HEK293 (cell line): ENCODE results near the gene CEP85L.

Experiments
- CTCF ChIA-PET: fragments of 350-600 bp; formaldehyde crosslinking; extraction: SDS; loops from one replicate; lab custom pipeline; 2021; ENCODE audit warnings: antibody characterized with exemption; lab: Yijun Ruan, JAX
- POLR2A ChIA-PET: fragments of 300-600 bp; formaldehyde crosslinking; extraction: SDS; loops from one replicate; lab custom pipeline; 2020; ENCODE audit warnings: antibody characterized with exemption, inconsistent platforms; lab: Yijun Ruan, JAX
- H3K27ac ChIP-seq: fragments of 200-500 bp; sonication (Bioruptor generic); 2 replicates; pipeline ENCODE4 v1.5.1; 2014; ENCODE audit warnings: low read depth, low read length, control low read depth, inconsistent platforms; ENCODE audit errors: extremely low read depth
- H3K36me3 ChIP-seq, 2 experiments: fragments of 200-500 bp in 1 of 2; sonication (Bioruptor generic) in 1 of 2; 1 replicate in 1 of 2; 2 replicates in 1 of 2; pipeline ENCODE4 v1.5.1; 2014 to 2017; ENCODE audit warnings: inconsistent platforms in 2 of 2, low read length in 2 of 2; ENCODE audit not compliant: control insufficient read depth in 2 of 2, insufficient read depth in 1 of 2
- H3K4me1 ChIP-seq: fragments of 200-500 bp; sonication (Bioruptor generic); 2 replicates; pipeline ENCODE4 v1.5.1; 2014; ENCODE audit warnings: mild to moderate bottlenecking, low read length, inconsistent platforms; ENCODE audit not compliant: control insufficient read depth, insufficient read depth
- H3K4me3 ChIP-seq: 2 replicates; pipeline ENCODE4 v1.5.1; 2011; ENCODE audit warnings: low read depth, mild to moderate bottlenecking, control low read depth, low read length, moderate library complexity
- H3K9me3 ChIP-seq: fragments of 200-500 bp; sonication (Bioruptor generic); 2 replicates; pipeline ENCODE4 v1.5.1; 2014; ENCODE audit warnings: low read depth, low read length, inconsistent platforms; ENCODE audit not compliant: control insufficient read depth, insufficient read depth
- BCL11A ChIP-seq: fragments of 450-650 bp; formaldehyde crosslinking; IDR thresholded peaks from 2 replicates; pipeline ENCODE4 v1.5.1; 2016; ENCODE audit warnings: low read depth, missing biosample characterization, missing genetic modification characterization
- GFI1B ChIP-seq: fragments of 450-650 bp; formaldehyde crosslinking; IDR thresholded peaks from 2 replicates; pipeline ENCODE4 v1.5.1; 2016; ENCODE audit warnings: missing biosample characterization, missing genetic modification characterization
- HOXD13 ChIP-seq: sonication (generic); formaldehyde crosslinking; IDR thresholded peaks from 2 replicates; pipeline ENCODE4 v1.8.0; 2022; ENCODE audit warnings: missing genetic modification reagents, borderline replicate concordance
- KLF10 ChIP-seq: fragments of 450-650 bp; IDR thresholded peaks from 2 replicates; pipeline ENCODE4 v1.5.1; 2018; ENCODE audit warnings: missing biosample characterization, mild to moderate bottlenecking, missing genetic modification characterization
- KLF9 ChIP-seq: fragments of 450-650 bp; formaldehyde crosslinking; IDR thresholded peaks from 2 replicates; pipeline ENCODE4 v1.5.1; 2016; ENCODE audit warnings: missing biosample characterization, missing genetic modification characterization, low read depth
- OSR2 ChIP-seq: fragments of 450-650 bp; formaldehyde crosslinking; IDR thresholded peaks from 2 replicates; pipeline ENCODE4 v1.5.1; 2016; ENCODE audit warnings: missing biosample characterization, missing genetic modification characterization
- PRDM10 ChIP-seq: fragments of 450-650 bp; formaldehyde crosslinking; IDR thresholded peaks from 2 replicates; pipeline ENCODE4 v1.5.1; 2016; ENCODE audit warnings: missing biosample characterization, missing genetic modification characterization
- RBAK ChIP-seq: fragments of 450-650 bp; formaldehyde crosslinking; IDR thresholded peaks from 2 replicates; pipeline ENCODE4 v1.5.1; 2016; ENCODE audit warnings: missing biosample characterization, missing genetic modification characterization
- SETDB1 ChIP-seq: IDR thresholded peaks from one replicate; pipeline ENCODE4 v1.6.1; 2017; ENCODE audit warnings: mild to moderate bottlenecking, low read length, moderate library complexity, mixed read lengths; ENCODE audit not compliant: insufficient read length
- SP2 ChIP-seq: fragments of 450-650 bp; formaldehyde crosslinking; IDR thresholded peaks from 2 replicates; pipeline ENCODE4 v1.5.1; 2016; ENCODE audit warnings: missing biosample characterization, missing genetic modification characterization
- TRIM28 ChIP-seq: IDR thresholded peaks from 2 replicates; pipeline ENCODE4 v1.6.1; 2011; ENCODE audit warnings: low read length, control low read depth, borderline replicate concordance
- ZBTB1 ChIP-seq: fragments of 450-650 bp; formaldehyde crosslinking; IDR thresholded peaks from 2 replicates; pipeline ENCODE4 v1.5.1; 2016; ENCODE audit warnings: missing biosample characterization, missing genetic modification characterization
- ZBTB17 ChIP-seq: fragments of 450-650 bp; formaldehyde crosslinking; IDR thresholded peaks from 2 replicates; pipeline ENCODE4 v1.5.1; 2016; ENCODE audit warnings: missing biosample characterization, missing genetic modification characterization
- ZBTB48 ChIP-seq: fragments of 450-650 bp; formaldehyde crosslinking; IDR thresholded peaks from 2 replicates; pipeline ENCODE4 v1.5.1; 2016; ENCODE audit warnings: missing biosample characterization, missing genetic modification characterization
- ZNF184 ChIP-seq: fragments of 450-650 bp; IDR thresholded peaks from 2 replicates; pipeline ENCODE4 v1.5.1; 2018; ENCODE audit warnings: missing biosample characterization, mild to moderate bottlenecking, missing genetic modification characterization
- ZNF239 ChIP-seq: fragments of 450-650 bp; formaldehyde crosslinking; IDR thresholded peaks from 2 replicates; pipeline ENCODE4 v1.5.1; 2016; ENCODE audit warnings: missing biosample characterization, missing genetic modification characterization
- ZNF350 ChIP-seq: fragments of 450-650 bp; formaldehyde crosslinking; IDR thresholded peaks from 2 replicates; pipeline ENCODE4 v1.5.0; 2017; ENCODE audit warnings: missing biosample characterization, mild to moderate bottlenecking, missing genetic modification characterization
- ZNF394 ChIP-seq: fragments of 450-650 bp; formaldehyde crosslinking; IDR thresholded peaks from 2 replicates; pipeline ENCODE4 v1.5.1; 2016; ENCODE audit warnings: missing biosample characterization, missing genetic modification characterization, mild to moderate bottlenecking, moderate library complexity, borderline replicate concordance
- ZNF473 ChIP-seq: fragments of 450-650 bp; formaldehyde crosslinking; IDR thresholded peaks from 2 replicates; pipeline ENCODE4 v1.5.1; 2017; ENCODE audit warnings: missing biosample characterization, missing genetic modification characterization
- ZNF510 ChIP-seq: fragments of 450-650 bp; formaldehyde crosslinking; IDR thresholded peaks from 2 replicates; pipeline ENCODE4 v1.5.1; 2018; ENCODE audit warnings: mild to moderate bottlenecking, missing genetic modification characterization, missing biosample characterization; ENCODE audit not compliant: insufficient replicate concordance
- ZNF548 ChIP-seq: fragments of 450-650 bp; formaldehyde crosslinking; IDR thresholded peaks from 2 replicates; pipeline ENCODE4 v1.5.1; 2016; ENCODE audit warnings: missing biosample characterization, missing genetic modification characterization
- ZNF571 ChIP-seq: fragments of 450-650 bp; formaldehyde crosslinking; IDR thresholded peaks from 2 replicates; pipeline ENCODE4 v1.5.0; 2017; ENCODE audit warnings: missing biosample characterization, missing genetic modification characterization
- ZNF623 ChIP-seq: fragments of 450-650 bp; formaldehyde crosslinking; IDR thresholded peaks from 2 replicates; pipeline ENCODE4 v1.5.1; 2016; ENCODE audit warnings: missing biosample characterization, missing genetic modification characterization
- ZNF624 ChIP-seq: fragments of 450-650 bp; formaldehyde crosslinking; IDR thresholded peaks from 2 replicates; pipeline ENCODE4 v1.5.1; 2017; ENCODE audit warnings: missing biosample characterization, missing genetic modification characterization
- ZNF692 ChIP-seq: fragments of 450-650 bp; formaldehyde crosslinking; IDR thresholded peaks from 2 replicates; pipeline ENCODE4 v1.5.1; 2016; ENCODE audit warnings: missing biosample characterization, missing genetic modification characterization
- ZNF830 ChIP-seq: fragments of 450-650 bp; IDR thresholded peaks from 2 replicates; pipeline ENCODE4 v1.5.0; 2018; ENCODE audit warnings: missing biosample characterization, missing genetic modification characterization, low read depth, mild to moderate bottlenecking, moderate library complexity
- ZXDB ChIP-seq: fragments of 450-650 bp; formaldehyde crosslinking; IDR thresholded peaks from 2 replicates; pipeline ENCODE4 v1.5.1; 2016; ENCODE audit warnings: missing biosample characterization, missing genetic modification characterization
- TF ChIP-seq, protein P1 (sequence below): fragments of 450-650 bp; formaldehyde crosslinking; IDR thresholded peaks from 2 replicates; pipeline ENCODE4 v1.5.1; 2016; ENCODE audit warnings: missing biosample characterization, missing genetic modification characterization
- TF ChIP-seq, protein P2 (sequence below): fragments of 450-650 bp; formaldehyde crosslinking; IDR thresholded peaks from 2 replicates; pipeline ENCODE4 v1.5.1; 2016; ENCODE audit warnings: missing biosample characterization, missing genetic modification characterization

CEP85L gene

DNA sequence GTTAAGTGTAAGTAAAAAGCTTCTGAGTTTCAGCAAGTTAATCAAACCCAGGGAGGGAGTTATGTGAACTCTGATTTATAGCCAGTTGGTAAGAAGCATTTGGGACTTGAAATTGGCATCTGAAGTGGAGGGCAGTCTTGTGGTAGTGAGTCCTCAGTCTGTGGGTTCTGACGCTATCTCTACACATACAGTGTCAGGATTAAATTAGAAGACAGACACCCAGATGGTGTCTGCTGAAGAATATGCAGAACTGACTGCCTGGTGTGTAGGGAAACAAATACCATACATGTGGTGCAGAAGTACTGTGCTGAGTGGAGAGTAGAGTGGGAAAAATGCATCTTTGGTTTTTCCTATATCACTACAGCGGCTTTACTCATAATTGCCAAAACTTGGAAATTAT is 146.8 kb downstream of the CEP85L start:
- ChIA-PET POLR2A (no interaction called here), CTCF (interaction anchor here (0.6 to 1.0 kb wide), 2 partner anchors 218 to 1099 kb away, joined by 4 read pairs; no protein-coding TSS in a partner anchor)
- no peaks in the 10 kb centered on the region for H3K4me1 ChIP-seq
- no peak overlapping the region for H3K27ac ChIP-seq
- TF ChIP-seq ZNF394 (tag by site-specific recombination) (no peak), ZNF548 (tag by site-specific recombination) (no peak), KLF10 (tag by site-specific recombination) (no peak), ZNF624 (tag by site-specific recombination) (no peak), ZNF350 (tag by site-specific recombination) (no peak), KLF9 (tag by site-specific recombination) (no peak), SP2 (tag by site-specific recombination) (no peak), ZBTB48 (tag by site-specific recombination) (no peak), ZNF571 (no peak), ZNF184 (tag by site-specific recombination) (no peak), ZNF692 (tag by site-specific recombination) (no peak), PRDM10 (tag by site-specific recombination) (no peak), ZBTB17 (tag by site-specific recombination) (no peak), HOXD13 (CRISPR knock-in tag) (no peak), ZNF239 (tag by site-specific recombination) (no peak), RBAK (tag by site-specific recombination) (no peak)
- TF ChIP-seq, protein P1, sequence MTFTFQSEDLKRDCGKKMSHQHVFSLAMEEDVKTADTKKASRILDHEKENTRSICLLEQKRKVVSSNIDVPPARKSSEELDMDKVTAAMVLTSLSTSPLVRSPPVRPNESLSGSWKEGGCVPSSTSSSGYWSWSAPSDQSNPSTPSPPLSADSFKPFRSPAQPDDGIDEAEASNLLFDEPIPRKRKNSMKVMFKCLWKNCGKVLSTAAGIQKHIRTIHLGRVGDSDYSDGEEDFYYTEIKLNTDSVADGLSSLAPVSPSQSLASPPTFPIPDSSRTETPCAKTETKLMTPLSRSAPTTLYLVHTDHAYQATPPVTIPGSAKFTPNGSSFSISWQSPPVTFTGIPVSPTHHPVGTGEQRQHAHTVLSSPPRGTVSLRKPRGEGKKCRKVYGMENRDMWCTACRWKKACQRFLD (tag by site-specific recombination): no peak
- H3K9me3 ChIP-seq: no peaks in the 10 kb centered on the region
- H3K36me3 ChIP-seq: peaks cover 0 to 9% of the 10 kb centered on the region in 2 experiments; a peak in 2 of 3 replicates
- H3K4me3 ChIP-seq: no peak overlapping the region

GRCh38 chr6:118502169-118502568 is 149.2 kb downstream of the CEP85L start:
- Histone ChIP-seq H3K36me3 (peaks cover 0 to 9% of the 10 kb centered on the region in 2 experiments; a peak in 2 of 3 replicates), H3K27ac (no peak overlapping the region), H3K4me1 (no peaks in the 10 kb centered on the region), H3K9me3 (no peaks in the 10 kb centered on the region), H3K4me3 (no peak overlapping the region)
- CTCF ChIA-PET: no interaction called here
- POLR2A ChIA-PET: no interaction called here
- TF ChIP-seq, protein P2, sequence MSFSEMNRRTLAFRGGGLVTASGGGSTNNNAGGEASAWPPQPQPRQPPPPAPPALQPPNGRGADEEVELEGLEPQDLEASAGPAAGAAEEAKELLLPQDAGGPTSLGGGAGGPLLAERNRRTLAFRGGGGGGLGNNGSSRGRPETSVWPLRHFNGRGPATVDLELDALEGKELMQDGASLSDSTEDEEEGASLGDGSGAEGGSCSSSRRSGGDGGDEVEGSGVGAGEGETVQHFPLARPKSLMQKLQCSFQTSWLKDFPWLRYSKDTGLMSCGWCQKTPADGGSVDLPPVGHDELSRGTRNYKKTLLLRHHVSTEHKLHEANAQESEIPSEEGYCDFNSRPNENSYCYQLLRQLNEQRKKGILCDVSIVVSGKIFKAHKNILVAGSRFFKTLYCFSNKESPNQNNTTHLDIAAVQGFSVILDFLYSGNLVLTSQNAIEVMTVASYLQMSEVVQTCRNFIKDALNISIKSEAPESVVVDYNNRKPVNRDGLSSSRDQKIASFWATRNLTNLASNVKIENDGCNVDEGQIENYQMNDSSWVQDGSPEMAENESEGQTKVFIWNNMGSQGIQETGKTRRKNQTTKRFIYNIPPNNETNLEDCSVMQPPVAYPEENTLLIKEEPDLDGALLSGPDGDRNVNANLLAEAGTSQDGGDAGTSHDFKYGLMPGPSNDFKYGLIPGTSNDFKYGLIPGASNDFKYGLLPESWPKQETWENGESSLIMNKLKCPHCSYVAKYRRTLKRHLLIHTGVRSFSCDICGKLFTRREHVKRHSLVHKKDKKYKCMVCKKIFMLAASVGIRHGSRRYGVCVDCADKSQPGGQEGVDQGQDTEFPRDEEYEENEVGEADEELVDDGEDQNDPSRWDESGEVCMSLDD (tag by site-specific recombination): no peak
- TF ChIP-seq TRIM28 (no peak), ZNF623 (tag by site-specific recombination) (no peak), BCL11A (tag by site-specific recombination) (no peak), OSR2 (tag by site-specific recombination) (no peak), ZBTB1 (tag by site-specific recombination) (no peak), SETDB1 (no peak), ZNF510 (no peak), ZNF830 (tag by site-specific recombination) (no peak), ZXDB (tag by site-specific recombination) (no peak), ZNF473 (tag by site-specific recombination) (no peak), GFI1B (tag by site-specific recombination) (no peak)
